NCI-H460 (cell line): ENCODE data around the gene AOPEP. TPM values are rescaled to one million over a fixed set of nuclear protein-coding genes. Genes with fewer than 3 reads are reported as not detected.

Source experiments
- DNase-seq: peaks from one replicate; pipeline ENCODE4 v3.0.0-alpha.2; 2016; ENCODE audit warnings: low read depth; ENCODE audit errors: extremely low read depth
- total RNA-seq: library from RNA; depleted of rRNA; stranded (reverse); fragments of >200 nt; shearing (Covaris generic); gene quantifications from 2 replicates; pipeline ENCODE4 v1.2.3, GENCODE V29; 2014

The AOPEP gene
- total RNA-seq, 1 experiment from 2014 or later, result 27.0 TPM

- no peak for DNase-seq
These were observed 345.0 kb downstream of the AOPEP start for GRCh38 chr9:95071450-95071849.

GRCh38 chr9:95071925-95072324 lies 345.4 kb downstream of the AOPEP start:
- no peak for DNase-seq

- DNase-seq, result no peak
These were observed 346.6 kb downstream of the AOPEP start for GRCh38 chr9:95073042-95073607.

- no peak for DNase-seq
These were observed 347.4 kb downstream of the AOPEP start for GRCh38 chr9:95073918-95074317.

- no peak for DNase-seq
These were observed 348.1 kb downstream of the AOPEP start for GRCh38 chr9:95074632-95075031.

- no peak for DNase-seq
These were observed 349.2 kb downstream of the AOPEP start for GRCh38 chr9:95075700-95076099.

- no peak for DNase-seq
These were observed 350.2 kb downstream of the AOPEP start for GRCh38 chr9:95076696-95077052.

- DNase-seq, result no peak
These were observed 350.7 kb downstream of the AOPEP start for GRCh38 chr9:95077053-95077765.

GRCh38 chr9:95077766-95078370 lies 351.4 kb downstream of the AOPEP start:
- no peak for DNase-seq

- no peak for DNase-seq
These were observed 352.0 kb downstream of the AOPEP start for GRCh38 chr9:95078511-95078910.

GRCh38 chr9:95078939-95079338 lies 352.4 kb downstream of the AOPEP start:
- no peak for DNase-seq

- DNase-seq, result no peak
These were observed 353.0 kb downstream of the AOPEP start for GRCh38 chr9:95079461-95079860.

- DNase-seq, result no peak
These were observed 354.6 kb downstream of the AOPEP start for GRCh38 chr9:95080961-95081647.

- DNase-seq, result no peak
These were observed 355.5 kb downstream of the AOPEP start for GRCh38 chr9:95081998-95082397.

GRCh38 chr9:95082401-95083084 lies 356.0 kb downstream of the AOPEP start:
- DNase-seq, result no peak

GRCh38 chr9:95083086-95083768 lies 356.7 kb downstream of the AOPEP start:
- no peak for DNase-seq

- no peak for DNase-seq
These were observed 357.9 kb downstream of the AOPEP start for GRCh38 chr9:95084254-95084934.

- DNase-seq, result no peak
These were observed 358.7 kb downstream of the AOPEP start for GRCh38 chr9:95085036-95085770.

- no peak for DNase-seq
These were observed 359.5 kb downstream of the AOPEP start for GRCh38 chr9:95085861-95086563.
